ENCODE measurements around the gene SLMAP. TPM values are rescaled to one million over a fixed set of nuclear protein-coding genes. Genes with fewer than 3 reads are reported as not detected.

The SLMAP gene
- total RNA-seq, 1 donor from 2014 or later: 71.5 TPM

DNA sequence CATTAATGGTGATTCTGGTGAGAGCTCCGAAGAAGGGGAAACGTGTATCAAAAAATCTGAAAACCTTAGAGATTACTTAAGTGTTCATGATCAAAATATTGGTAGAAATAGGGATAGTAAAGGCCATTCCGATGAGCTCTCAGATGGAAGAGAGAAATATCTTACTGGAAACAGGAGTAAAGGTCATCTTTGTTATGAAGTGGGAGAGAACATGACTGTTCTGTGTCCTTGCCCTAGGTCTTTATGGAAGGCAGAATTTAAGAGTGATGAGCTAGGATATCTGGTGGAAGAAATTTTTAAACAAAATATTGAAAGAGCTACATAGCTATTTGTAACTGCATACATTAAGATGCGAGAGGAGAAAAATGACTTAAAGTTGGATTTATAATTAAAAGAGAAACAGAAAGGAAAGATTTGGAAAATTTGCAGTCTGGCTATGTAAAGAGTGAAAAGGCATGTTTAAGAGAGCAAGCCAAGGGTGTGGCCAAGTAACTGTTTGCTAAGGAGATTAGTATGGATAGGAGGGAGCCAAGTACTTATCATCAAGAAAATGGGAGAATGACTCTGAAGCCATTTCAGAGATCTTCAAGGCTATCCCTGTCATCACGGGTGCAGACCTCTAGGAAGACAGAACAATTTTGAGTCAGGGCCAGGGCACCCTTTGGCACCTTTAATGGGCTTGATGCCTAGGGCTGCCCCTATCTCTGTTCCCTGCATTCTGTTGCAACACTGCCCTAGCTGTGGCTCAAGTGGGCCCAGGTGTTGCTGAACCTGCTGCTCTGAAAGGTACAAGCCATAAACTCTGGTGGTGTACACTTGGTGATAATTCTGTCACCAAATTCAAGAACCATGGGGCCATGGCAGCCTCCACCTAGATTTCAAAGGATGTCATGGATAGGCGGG lies 27.3 kb downstream of the SLMAP start:
- no peaks in the 10 kb centered on the region for H3K27me3 Mint-ChIP-seq (ENCODE audit: unreplicated experiment)
- H3K9me3 Mint-ChIP-seq (ENCODE audit: unreplicated experiment): no peaks in the 10 kb centered on the region
- DNase-seq (ENCODE audit: extremely low spot score, unreplicated experiment): no peak
- H3K4me3 Mint-ChIP-seq (ENCODE audit: unreplicated experiment): no peak overlapping the region
- no peaks in the 10 kb centered on the region for H3K36me3 Mint-ChIP-seq (ENCODE audit: unreplicated experiment)
- TF ChIP-seq, protein P1, sequence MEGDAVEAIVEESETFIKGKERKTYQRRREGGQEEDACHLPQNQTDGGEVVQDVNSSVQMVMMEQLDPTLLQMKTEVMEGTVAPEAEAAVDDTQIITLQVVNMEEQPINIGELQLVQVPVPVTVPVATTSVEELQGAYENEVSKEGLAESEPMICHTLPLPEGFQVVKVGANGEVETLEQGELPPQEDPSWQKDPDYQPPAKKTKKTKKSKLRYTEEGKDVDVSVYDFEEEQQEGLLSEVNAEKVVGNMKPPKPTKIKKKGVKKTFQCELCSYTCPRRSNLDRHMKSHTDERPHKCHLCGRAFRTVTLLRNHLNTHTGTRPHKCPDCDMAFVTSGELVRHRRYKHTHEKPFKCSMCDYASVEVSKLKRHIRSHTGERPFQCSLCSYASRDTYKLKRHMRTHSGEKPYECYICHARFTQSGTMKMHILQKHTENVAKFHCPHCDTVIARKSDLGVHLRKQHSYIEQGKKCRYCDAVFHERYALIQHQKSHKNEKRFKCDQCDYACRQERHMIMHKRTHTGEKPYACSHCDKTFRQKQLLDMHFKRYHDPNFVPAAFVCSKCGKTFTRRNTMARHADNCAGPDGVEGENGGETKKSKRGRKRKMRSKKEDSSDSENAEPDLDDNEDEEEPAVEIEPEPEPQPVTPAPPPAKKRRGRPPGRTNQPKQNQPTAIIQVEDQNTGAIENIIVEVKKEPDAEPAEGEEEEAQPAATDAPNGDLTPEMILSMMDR (IDR thresholded peaks at IDR 0.05): no peak
- no peak overlapping the region for H3K27ac Mint-ChIP-seq (ENCODE audit: unreplicated experiment)
- peaks cover 5% of the 10 kb centered on the region for H3K4me1 Mint-ChIP-seq (ENCODE audit: unreplicated experiment)

DNA sequence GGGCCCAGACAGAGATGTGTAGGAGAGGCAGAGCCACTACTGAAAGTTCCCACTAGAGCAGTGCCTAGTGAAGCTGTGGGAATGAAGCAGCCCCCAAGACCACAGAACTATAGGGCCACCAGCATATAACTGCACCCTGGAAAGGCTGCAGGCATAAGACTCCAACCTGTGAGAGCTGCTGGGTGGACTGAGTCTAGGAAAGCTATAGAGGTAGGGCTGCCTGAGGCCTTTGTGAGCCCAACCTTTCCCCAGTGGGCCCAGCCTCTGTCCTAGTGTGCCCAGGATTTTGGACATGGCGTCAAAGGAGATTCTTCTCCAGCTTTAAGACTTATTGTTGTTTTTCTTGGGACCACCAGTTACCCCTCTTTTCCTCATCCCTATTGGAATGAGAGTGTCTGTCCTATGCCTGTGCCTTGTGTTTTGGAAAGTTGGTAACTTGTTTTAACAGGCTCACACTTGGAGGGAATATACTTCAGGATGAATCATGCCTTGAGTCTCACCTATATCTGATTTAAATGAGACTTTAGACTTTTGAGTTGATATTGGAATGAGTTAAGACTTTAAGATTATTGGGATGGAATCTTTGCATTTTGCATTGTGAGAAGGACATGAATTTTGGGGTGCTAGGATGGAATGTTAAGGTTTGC lies 28.1 kb downstream of the SLMAP start:
- Mint-ChIP-seq H3K4me1 (ENCODE audit: unreplicated experiment) (peaks cover 5% of the 10 kb centered on the region), H3K9me3 (ENCODE audit: unreplicated experiment) (no peaks in the 10 kb centered on the region), H3K27me3 (ENCODE audit: unreplicated experiment) (no peaks in the 10 kb centered on the region), H3K27ac (ENCODE audit: unreplicated experiment) (no peak overlapping the region), H3K4me3 (ENCODE audit: unreplicated experiment) (no peak overlapping the region), H3K36me3 (ENCODE audit: unreplicated experiment) (no peaks in the 10 kb centered on the region)
- DNase-seq (ENCODE audit: extremely low spot score, unreplicated experiment): no peak
- TF ChIP-seq, protein P1 (IDR thresholded peaks at IDR 0.05): no peak

DNA sequence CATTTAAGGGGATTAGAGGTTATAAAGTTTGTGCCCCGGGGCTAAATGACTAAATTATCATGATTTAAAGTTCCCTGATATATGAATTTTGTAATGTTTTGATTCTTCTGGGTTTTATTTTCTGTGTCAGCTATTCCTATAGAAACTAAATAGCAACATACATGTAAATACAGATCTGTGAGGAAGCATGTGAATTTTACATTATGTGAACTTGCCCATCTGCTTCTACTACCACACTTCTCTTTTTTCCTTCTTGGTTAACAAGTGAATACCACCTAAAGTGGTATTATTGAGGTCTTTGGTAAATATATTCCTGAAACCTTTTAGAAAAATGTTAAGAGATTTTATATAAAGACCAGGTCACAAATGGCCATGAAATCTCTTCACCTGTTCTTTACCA lies 29.3 kb downstream of the SLMAP start:
- H3K9me3 Mint-ChIP-seq (ENCODE audit: unreplicated experiment): no peaks in the 10 kb centered on the region

DNA sequence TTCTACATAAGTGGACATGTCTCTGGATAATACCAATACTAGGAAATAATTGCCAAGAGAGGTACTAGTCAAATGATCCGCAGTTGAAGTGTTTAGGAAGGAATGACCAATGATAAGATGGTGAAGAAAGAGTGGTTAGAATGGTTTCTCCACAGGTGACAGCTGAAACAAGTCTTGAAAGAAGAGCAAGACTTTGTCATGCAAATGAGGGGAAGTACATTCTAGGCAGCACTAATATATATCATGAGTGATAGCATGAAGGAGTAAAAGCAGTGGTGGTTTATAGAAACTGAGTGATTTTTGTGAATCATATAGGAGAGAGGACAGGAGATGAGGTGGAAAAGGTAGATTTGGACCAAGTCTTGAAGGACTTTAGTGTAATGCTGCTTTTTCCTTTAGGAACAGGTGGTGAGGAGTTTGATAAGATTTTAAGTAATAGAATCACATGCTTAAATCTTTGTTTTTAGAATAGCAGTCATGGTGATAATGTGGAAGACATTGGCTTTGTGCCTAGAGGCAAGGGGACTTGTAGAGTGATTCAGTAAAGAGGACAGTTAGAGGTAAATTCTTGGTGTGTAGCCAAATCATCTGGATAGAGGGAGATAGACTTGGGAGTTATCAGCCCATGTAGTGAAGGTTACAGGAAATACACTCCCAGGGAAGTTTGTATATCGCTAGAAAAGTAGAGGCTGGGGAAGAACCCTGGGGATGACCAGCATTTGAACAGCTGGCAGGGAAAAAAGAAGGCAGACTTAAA lies 31.9 kb downstream of the SLMAP start:
- no peaks in the 10 kb centered on the region for H3K36me3 Mint-ChIP-seq (ENCODE audit: unreplicated experiment)
- H3K27me3 Mint-ChIP-seq (ENCODE audit: unreplicated experiment): no peaks in the 10 kb centered on the region
- H3K4me1 Mint-ChIP-seq (ENCODE audit: unreplicated experiment): peaks cover 2% of the 10 kb centered on the region
- no peaks in the 10 kb centered on the region for H3K9me3 Mint-ChIP-seq (ENCODE audit: unreplicated experiment)
- DNase-seq (ENCODE audit: extremely low spot score, unreplicated experiment): no peak
- H3K27ac Mint-ChIP-seq (ENCODE audit: unreplicated experiment): no peak overlapping the region
- H3K4me3 Mint-ChIP-seq (ENCODE audit: unreplicated experiment): no peak overlapping the region
- TF ChIP-seq, protein P1 (IDR thresholded peaks at IDR 0.05): no peak

More for the DNA sequence above, 29.3 kb downstream of the SLMAP start:
- Mint-ChIP-seq H3K36me3 (ENCODE audit: unreplicated experiment) (no peaks in the 10 kb centered on the region), H3K27ac (ENCODE audit: unreplicated experiment) (no peak overlapping the region), H3K4me1 (ENCODE audit: unreplicated experiment) (peaks cover 5% of the 10 kb centered on the region), H3K4me3 (ENCODE audit: unreplicated experiment) (no peak overlapping the region), H3K27me3 (ENCODE audit: unreplicated experiment) (no peaks in the 10 kb centered on the region)
- TF ChIP-seq, protein P1 (IDR thresholded peaks at IDR 0.05): no peak
- DNase-seq (ENCODE audit: extremely low spot score, unreplicated experiment): no peak
